H9 (cell line): Measurements from ENCODE around the gene DRD4. TPM values are rescaled to one million over a fixed set of nuclear protein-coding genes. Genes with fewer than 3 reads are reported as not detected.

Experiments
- DNase-seq: peaks from one replicate; pipeline ENCODE4 v3.0.0-alpha.2; 2017
- H2AFZ ChIP-seq: one replicate; pipeline ENCODE4 v1.6.1; 2013; ENCODE audit warnings: mild to moderate bottlenecking, low read length, control low read depth, moderate library complexity
- H2AK5ac ChIP-seq: 2 replicates; pipeline ENCODE4 v1.6.1; 2013; ENCODE audit warnings: low read length, control low read depth, mixed read lengths; ENCODE audit not compliant: insufficient read length
- H2BK120ac ChIP-seq: one replicate; pipeline ENCODE4 v1.6.1; 2013; ENCODE audit warnings: low read depth, mild to moderate bottlenecking, low read length, control low read depth, inconsistent platforms; ENCODE audit not compliant: poor library complexity, severe bottlenecking
- H2BK12ac ChIP-seq: 2 replicates; pipeline ENCODE4 v1.6.1; 2013; ENCODE audit warnings: low read length, control low read depth, mixed read lengths, low read depth; ENCODE audit not compliant: insufficient read length
- H2BK15ac ChIP-seq: 2 replicates; pipeline ENCODE4 v1.6.1; 2013; ENCODE audit warnings: low read depth, low read length, control low read depth
- H2BK20ac ChIP-seq: one replicate; pipeline ENCODE4 v1.6.1; 2013; ENCODE audit warnings: low read depth, mild to moderate bottlenecking, low read length, control low read depth, inconsistent platforms; ENCODE audit not compliant: poor library complexity, severe bottlenecking
- H2BK5ac ChIP-seq: 2 replicates; pipeline ENCODE4 v1.6.1; 2013; ENCODE audit warnings: low read length, control low read depth, mixed read lengths; ENCODE audit not compliant: insufficient read length
- H3K14ac ChIP-seq: 2 replicates; pipeline ENCODE4 v1.6.1; 2013; ENCODE audit warnings: low read length, control low read depth; ENCODE audit not compliant: insufficient read depth
- H3K18ac ChIP-seq: 2 replicates; pipeline ENCODE4 v1.6.1; 2013; ENCODE audit warnings: low read depth, mild to moderate bottlenecking, mixed read lengths, low read length, control low read depth; ENCODE audit not compliant: insufficient read length
- H3K23ac ChIP-seq: 2 replicates; pipeline ENCODE4 v1.6.1; 2013; ENCODE audit warnings: low read length, control low read depth, mixed read lengths, low read depth; ENCODE audit not compliant: insufficient read length
- H3K23me2 ChIP-seq: 2 replicates; pipeline ENCODE4 v1.6.1; 2013; ENCODE audit warnings: low read depth, mild to moderate bottlenecking, mixed read lengths, low read length, control low read depth; ENCODE audit not compliant: insufficient read length, poor library complexity, severe bottlenecking
- H3K27ac ChIP-seq: 2 replicates; pipeline ENCODE4 v1.5.1; 2013; ENCODE audit warnings: low read length, control low read depth, mixed read lengths, low read depth; ENCODE audit not compliant: insufficient read length
- H3K27me3 ChIP-seq: 2 replicates; pipeline ENCODE4 v1.6.1; 2013; ENCODE audit warnings: low read length, control low read depth, inconsistent platforms; ENCODE audit not compliant: insufficient read depth
- H3K4ac ChIP-seq: 2 replicates; pipeline ENCODE4 v1.6.1; 2013; ENCODE audit warnings: low read depth, mild to moderate bottlenecking, control low read depth, inconsistent platforms, low read length, moderate library complexity
- H3K4me1 ChIP-seq: 2 replicates; pipeline ENCODE4 v1.6.1; 2013; ENCODE audit warnings: low read length, control low read depth, inconsistent platforms; ENCODE audit not compliant: insufficient read depth
- H3K4me2 ChIP-seq: 2 replicates; pipeline ENCODE4 v1.6.1; 2013; ENCODE audit warnings: low read length, control low read depth, mixed read lengths; ENCODE audit not compliant: insufficient read length, insufficient read depth
- H3K56ac ChIP-seq: 2 replicates; pipeline ENCODE4 v1.6.1; 2013; ENCODE audit warnings: low read depth, mild to moderate bottlenecking, mixed read lengths, low read length, control low read depth; ENCODE audit not compliant: insufficient read length
- H3K79me1 ChIP-seq: 2 replicates; pipeline ENCODE4 v1.6.1; 2013; ENCODE audit warnings: low read depth, mild to moderate bottlenecking, moderate library complexity, low read length, control low read depth, inconsistent platforms; ENCODE audit not compliant: insufficient read depth, poor library complexity, severe bottlenecking
- H3K79me2 ChIP-seq: 2 replicates; pipeline ENCODE4 v1.6.1; 2013; ENCODE audit warnings: low read length, control low read depth, inconsistent platforms; ENCODE audit not compliant: insufficient read depth
- H3K9ac ChIP-seq: 2 replicates; pipeline ENCODE4 v1.6.1; 2013; ENCODE audit warnings: low read length, control low read depth, mixed read lengths; ENCODE audit not compliant: insufficient read length; ENCODE audit errors: extremely low read depth
- H3K9me3 ChIP-seq: one replicate; pipeline ENCODE4 v1.6.1; 2013; ENCODE audit warnings: low read depth, low read length, inconsistent platforms; ENCODE audit not compliant: control insufficient read depth
- H3T11ph ChIP-seq: one replicate; pipeline ENCODE4 v1.6.1; 2013; ENCODE audit warnings: mild to moderate bottlenecking, low read length, control low read depth, inconsistent platforms
- H4K20me1 ChIP-seq: one replicate; pipeline ENCODE4 v1.6.1; 2013; ENCODE audit not compliant: control insufficient read depth, insufficient read length, insufficient read depth
- H4K5ac ChIP-seq: 2 replicates; pipeline ENCODE4 v1.6.1; 2013; ENCODE audit warnings: low read depth, mild to moderate bottlenecking, mixed read lengths, low read length, control low read depth; ENCODE audit not compliant: insufficient read length
- H4K8ac ChIP-seq: replicated peaks from 2 replicates; pipeline ENCODE4 v1.6.1; 2013; ENCODE audit warnings: low read length, control low read depth, mixed read lengths, low read depth; ENCODE audit not compliant: insufficient read length
- H4K91ac ChIP-seq: 2 replicates; pipeline ENCODE4 v1.6.1; 2013; ENCODE audit warnings: low read depth, mild to moderate bottlenecking, moderate library complexity, mixed read lengths, low read length, control low read depth; ENCODE audit not compliant: insufficient read length
- H3K27ac Mint-ChIP-seq, 3 experiments: 2 replicates in 2 of 3; 3 replicates in 1 of 3; pipeline ENCODE4 v1.8.0; 2020 to 2021; ENCODE audit warnings: mixed read lengths in 3 of 3, mild to moderate bottlenecking in 1 of 3, moderate library complexity in 1 of 3
- H3K27me3 Mint-ChIP-seq: 2 replicates; pipeline ENCODE4 v1.8.0; 2021; ENCODE audit warnings: low read depth, mild to moderate bottlenecking, moderate library complexity, mixed read lengths
- H3K36me3 Mint-ChIP-seq, 3 experiments: 2 replicates in 2 of 3; 3 replicates in 1 of 3; pipeline ENCODE4 v1.8.0; 2020 to 2021; ENCODE audit warnings: low read depth in 3 of 3, mixed read lengths in 3 of 3; ENCODE audit not compliant: insufficient read depth in 1 of 3
- H3K4me1 Mint-ChIP-seq, 2 experiments: 2 replicates each; pipeline ENCODE4 v1.8.0; 2020; ENCODE audit warnings: mixed read lengths in 2 of 2
- H3K4me3 Mint-ChIP-seq, 2 experiments: 2 replicates in 1 of 2; 3 replicates in 1 of 2; pipeline ENCODE4 v1.8.0; 2020 to 2021; ENCODE audit warnings: mild to moderate bottlenecking in 2 of 2, mixed read lengths in 2 of 2, moderate library complexity in 1 of 2
- H3K9me3 Mint-ChIP-seq, 2 experiments: 2 replicates in 1 of 2; 3 replicates in 1 of 2; pipeline ENCODE4 v1.8.0; 2020; ENCODE audit warnings: mild to moderate bottlenecking in 2 of 2, mixed read lengths in 2 of 2, moderate library complexity in 1 of 2
- WGBS: extraction: QIAGEN DNeasy Blood & Tissue Kit; methylation state at CpG from one replicate; pipeline ENCODE4 v1.1.7; 2013; ENCODE audit warnings: missing lambda C conversion rate, low lambda C conversion rate, mixed read lengths; ENCODE audit not compliant: insufficient read length; ENCODE audit errors: extremely low coverage; 5-methylcytosine and 5-hydroxymethylcytosine counted together
- total RNA-seq: library from RNA; stranded (reverse); gene quantifications from 2 replicates; pipeline ENCODE4 v1.2.1, GENCODE V29; 2021
- TF ChIP-seq, protein P1 (sequence below): fragments of 200-600 bp; sonication (generic); conservative IDR thresholded peaks from 3 replicates; pipeline ENCODE4 v1.8.0; 2021; ENCODE audit warnings: antibody characterized with exemption, mild to moderate bottlenecking

The DRD4 gene
- total RNA-seq, 1 experiment from 2014 or later = 6.8 TPM

DNA sequence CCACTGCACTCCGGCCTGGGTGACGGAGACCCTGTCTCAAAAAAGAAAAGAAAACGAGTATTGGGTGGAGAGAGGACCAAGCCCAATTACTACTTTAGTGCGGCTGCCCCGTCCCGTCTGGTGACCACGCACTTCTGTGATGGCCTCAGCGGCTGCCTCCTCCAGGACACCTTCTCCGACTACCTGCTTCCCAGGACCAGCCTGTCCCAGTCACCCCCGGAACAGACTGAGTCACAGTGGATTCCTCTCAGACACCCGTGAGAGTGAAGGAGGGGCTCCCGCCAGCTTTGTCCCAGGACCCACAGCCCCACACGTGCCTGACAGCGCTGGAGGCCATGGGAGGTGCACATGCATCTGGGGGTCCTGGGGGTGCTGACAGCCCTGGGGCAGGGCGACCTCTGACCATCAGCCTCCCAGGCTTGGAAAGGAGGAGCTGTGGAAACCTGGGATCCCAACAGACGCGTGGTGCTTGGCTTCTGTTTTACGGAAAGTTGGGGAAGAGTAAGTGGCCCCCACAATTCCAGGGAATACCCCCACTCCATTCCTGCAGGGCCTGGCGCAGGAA lies 4.8 kb downstream of the DRD4 start:
- Histone ChIP-seq H2BK20ac (no peak overlapping the region), H4K20me1 (no peaks in the 10 kb centered on the region), H2BK5ac (no peak overlapping the region), H3K79me2 (no peaks in the 10 kb centered on the region), H2BK15ac (no peak overlapping the region), H2AFZ (no peak overlapping the region), H3K4me2 (no peak overlapping the region), H3K4me1 (no peaks in the 10 kb centered on the region; the same call in 1 of the 2 replicates), H4K5ac (no peak overlapping the region), H4K91ac (no peak overlapping the region), H2BK12ac (no peak overlapping the region), H3K23ac (no peak overlapping the region), H3K27ac (no peak overlapping the region), H2AK5ac (no peak overlapping the region), H3K27me3 (peaks cover 20% of the 10 kb centered on the region), H3K56ac (no peak overlapping the region), H3K79me1 (no peaks in the 10 kb centered on the region), H2BK120ac (no peak overlapping the region), H3K9me3 (no peaks in the 10 kb centered on the region), H3K4ac (no peak overlapping the region), H3K18ac (no peak overlapping the region), H4K8ac (no peak overlapping the region), H3T11ph (no peak overlapping the region), H3K9ac (no peak overlapping the region), H3K14ac (no peak overlapping the region), H3K23me2 (peaks cover 17% of the 10 kb centered on the region)
- Mint-ChIP-seq H3K27ac (no peak overlapping the region), H3K36me3 (peaks cover 4 to 30% (median 11%) of the 10 kb centered on the region in 3 experiments; a peak in 6 of 7 replicates), H3K27me3 (peaks cover 25% of the 10 kb centered on the region), H3K4me3 (no peak overlapping the region; a peak in 1 of 5 replicates), H3K4me1 (peaks cover 15 to 24% of the 10 kb centered on the region in 2 experiments), H3K9me3 (no peaks in the 10 kb centered on the region; a peak in 2 of 5 replicates)
- DNase-seq = no peak
- no CpG with 5 or more reads among the region's 19 CpGs for WGBS
- TF ChIP-seq, protein P1, sequence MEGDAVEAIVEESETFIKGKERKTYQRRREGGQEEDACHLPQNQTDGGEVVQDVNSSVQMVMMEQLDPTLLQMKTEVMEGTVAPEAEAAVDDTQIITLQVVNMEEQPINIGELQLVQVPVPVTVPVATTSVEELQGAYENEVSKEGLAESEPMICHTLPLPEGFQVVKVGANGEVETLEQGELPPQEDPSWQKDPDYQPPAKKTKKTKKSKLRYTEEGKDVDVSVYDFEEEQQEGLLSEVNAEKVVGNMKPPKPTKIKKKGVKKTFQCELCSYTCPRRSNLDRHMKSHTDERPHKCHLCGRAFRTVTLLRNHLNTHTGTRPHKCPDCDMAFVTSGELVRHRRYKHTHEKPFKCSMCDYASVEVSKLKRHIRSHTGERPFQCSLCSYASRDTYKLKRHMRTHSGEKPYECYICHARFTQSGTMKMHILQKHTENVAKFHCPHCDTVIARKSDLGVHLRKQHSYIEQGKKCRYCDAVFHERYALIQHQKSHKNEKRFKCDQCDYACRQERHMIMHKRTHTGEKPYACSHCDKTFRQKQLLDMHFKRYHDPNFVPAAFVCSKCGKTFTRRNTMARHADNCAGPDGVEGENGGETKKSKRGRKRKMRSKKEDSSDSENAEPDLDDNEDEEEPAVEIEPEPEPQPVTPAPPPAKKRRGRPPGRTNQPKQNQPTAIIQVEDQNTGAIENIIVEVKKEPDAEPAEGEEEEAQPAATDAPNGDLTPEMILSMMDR = no peak
